HUES64 (cell line): Measurements from ENCODE around the gene KCNJ18.
"Not testable (repeated sequence)": the region's sequence is repeated elsewhere in the genome, so short reads cannot be mapped to it uniquely, and the experiment has no call there.

ENCODE experiments used
- H3K27ac ChIP-seq: 2 replicates; pipeline ENCODE4 v1.7.0; 2013; ENCODE audit warnings: low read depth, low read length, inconsistent platforms
- H3K27me3 ChIP-seq: 2 replicates; pipeline ENCODE4 v1.6.1; 2013; ENCODE audit warnings: mild to moderate bottlenecking, low read length; ENCODE audit not compliant: insufficient read depth
- H3K36me3 ChIP-seq: 2 replicates; pipeline ENCODE4 v1.6.1; 2013; ENCODE audit warnings: mild to moderate bottlenecking, low read length; ENCODE audit not compliant: insufficient read depth
- H3K4me1 ChIP-seq: 2 replicates; pipeline ENCODE4 v1.6.1; 2013; ENCODE audit warnings: mild to moderate bottlenecking, low read length, moderate library complexity; ENCODE audit not compliant: insufficient read depth
- H3K4me3 ChIP-seq: 2 replicates; pipeline ENCODE4 v1.5.1; 2013; ENCODE audit warnings: mild to moderate bottlenecking, low read length, moderate library complexity
- H3K9ac ChIP-seq: 2 replicates; pipeline ENCODE4 v1.6.1; 2013; ENCODE audit warnings: mild to moderate bottlenecking, low read depth, low read length
- H3K9me3 ChIP-seq: 2 replicates; pipeline ENCODE4 v1.6.1; 2013; ENCODE audit warnings: low read depth, low read length; ENCODE audit not compliant: insufficient read depth
- WGBS: fragments of 150-250, 120-280 bp; methylation state at CpG from one replicate; pipeline ENCODE4 v1.1.7; 2013; ENCODE audit warnings: missing lambda C conversion rate; 5-methylcytosine and 5-hydroxymethylcytosine counted together

The KCNJ18 gene

GRCh38 chr17:21674242-21674731 lies 18.0 kb upstream of the KCNJ18 start:
- H3K9me3 ChIP-seq, result peaks cover 53% of the 10 kb centered on the region
- H3K27ac ChIP-seq, result no peak overlapping the region
- H3K9ac ChIP-seq, result no peak overlapping the region
- H3K4me3 ChIP-seq, result no peak overlapping the region
- H3K36me3 ChIP-seq, result no peaks in the 10 kb centered on the region
- H3K4me1 ChIP-seq, result no peaks in the 10 kb centered on the region
- WGBS, result 93% methylated on average over 43 of the region's 43 CpGs
- peaks cover 2% of the 10 kb centered on the region; the same call in 1 of the 2 replicates for H3K27me3 ChIP-seq

GRCh38 chr17:21674891-21675738 lies 17.2 kb upstream of the KCNJ18 start:
- not testable (repeated sequence) for H3K4me1 ChIP-seq, H3K4me3 ChIP-seq, H3K27me3 ChIP-seq, H3K9ac ChIP-seq, H3K27ac ChIP-seq, H3K36me3 ChIP-seq
- H3K9me3 ChIP-seq, result peaks cover 59% of the 10 kb centered on the region
- 78% methylated on average over 17 of the region's 17 CpGs for WGBS

GRCh38 chr17:21675739-21676130 lies 16.6 kb upstream of the KCNJ18 start:
- not testable (repeated sequence) for H3K9ac ChIP-seq, H3K27me3 ChIP-seq, H3K36me3 ChIP-seq, H3K27ac ChIP-seq, H3K4me3 ChIP-seq, H3K4me1 ChIP-seq
- WGBS, result 82% methylated on average over 3 of the region's 3 CpGs
- peaks cover 59% of the 10 kb centered on the region for H3K9me3 ChIP-seq

- peaks cover 57% of the 10 kb centered on the region for H3K9me3 ChIP-seq
- H3K27ac ChIP-seq, result no peak overlapping the region
- no peak overlapping the region for H3K9ac ChIP-seq
- no peak overlapping the region for H3K4me3 ChIP-seq
- H3K36me3 ChIP-seq, result no peaks in the 10 kb centered on the region
- no peaks in the 10 kb centered on the region for H3K4me1 ChIP-seq
- WGBS, result 84% methylated on average over 30 of the region's 30 CpGs
- H3K27me3 ChIP-seq, result peaks cover 4% of the 10 kb centered on the region; the same call in 1 of the 2 replicates
Measured at GRCh38 chr17:21676281-21677111, 15.8 kb upstream of the KCNJ18 start.

DNA sequence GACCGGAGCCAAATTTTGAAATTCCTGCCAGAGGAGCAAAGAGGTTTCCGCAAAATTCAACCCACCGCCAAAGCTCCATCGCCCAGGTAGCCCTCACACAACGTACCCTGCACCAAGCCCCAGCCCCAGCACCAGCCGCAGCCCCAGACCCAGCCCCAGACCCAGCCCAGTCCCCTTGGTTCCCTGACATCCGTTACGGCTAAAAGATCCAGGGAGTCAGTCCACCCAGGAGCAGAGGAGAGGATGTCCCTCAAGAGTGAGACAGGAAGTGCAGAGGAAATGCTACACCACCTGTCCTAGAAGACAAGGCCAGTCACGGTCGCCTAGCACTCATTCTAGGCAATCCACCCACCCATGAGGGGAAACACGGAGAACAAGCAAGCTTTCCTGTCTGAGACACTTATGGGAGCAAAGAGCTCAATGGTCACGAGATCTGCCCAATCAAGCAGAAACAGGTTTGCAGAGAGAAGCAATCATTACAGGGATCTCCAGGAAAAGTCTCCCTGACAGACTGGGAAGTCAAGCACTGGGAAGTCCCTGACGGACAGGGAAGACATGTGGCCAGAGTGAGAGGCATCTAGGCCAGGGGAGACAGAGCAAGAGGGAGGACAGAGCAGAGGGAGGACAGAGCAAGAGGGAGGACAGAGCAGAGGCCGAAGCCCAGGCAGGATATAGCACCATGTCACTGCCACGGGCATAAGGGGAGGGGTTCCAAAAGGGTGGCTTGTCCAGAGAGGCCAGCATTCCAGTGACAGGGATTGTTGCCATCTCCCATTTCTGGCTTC lies 15.0 kb upstream of the KCNJ18 start:
- no peak overlapping the region for H3K9ac ChIP-seq
- peaks cover 52% of the 10 kb centered on the region for H3K9me3 ChIP-seq
- H3K27me3 ChIP-seq, result peaks cover 4% of the 10 kb centered on the region; the same call in 1 of the 2 replicates
- H3K4me3 ChIP-seq, result no peak overlapping the region
- H3K4me1 ChIP-seq, result no peaks in the 10 kb centered on the region
- no peaks in the 10 kb centered on the region for H3K36me3 ChIP-seq
- no peak overlapping the region for H3K27ac ChIP-seq
- 78% methylated on average over 15 of the region's 15 CpGs for WGBS

GRCh38 chr17:21677911-21678310 lies 14.4 kb upstream of the KCNJ18 start:
- Histone ChIP-seq H3K27me3 (peaks cover 4% of the 10 kb centered on the region; the same call in 1 of the 2 replicates), H3K4me1 (no peaks in the 10 kb centered on the region), H3K9me3 (peaks cover 52% of the 10 kb centered on the region), H3K9ac (no peak overlapping the region), H3K36me3 (no peaks in the 10 kb centered on the region), H3K27ac (no peak overlapping the region), H3K4me3 (no peak overlapping the region)
- 81% methylated on average over 17 of the region's 17 CpGs for WGBS

- H3K4me3 ChIP-seq, result no peak overlapping the region
- H3K9ac ChIP-seq, result no peak overlapping the region
- 93% methylated on average over 42 of the region's 42 CpGs for WGBS
- no peaks in the 10 kb centered on the region for H3K36me3 ChIP-seq
- no peaks in the 10 kb centered on the region for H3K4me1 ChIP-seq
- H3K27me3 ChIP-seq, result peaks cover 6% of the 10 kb centered on the region; the same call in 1 of the 2 replicates
- no peak overlapping the region for H3K27ac ChIP-seq
- H3K9me3 ChIP-seq, result peaks cover 50% of the 10 kb centered on the region
Measured at GRCh38 chr17:21678393-21679081, 13.8 kb upstream of the KCNJ18 start.

- H3K27ac ChIP-seq, result no peak overlapping the region
- peaks cover 42% of the 10 kb centered on the region for H3K9me3 ChIP-seq
- no peaks in the 10 kb centered on the region for H3K4me1 ChIP-seq
- peaks cover 6% of the 10 kb centered on the region; the same call in 1 of the 2 replicates for H3K27me3 ChIP-seq
- 90% methylated on average over 62 of the region's 62 CpGs for WGBS
- no peak overlapping the region for H3K4me3 ChIP-seq
- no peaks in the 10 kb centered on the region for H3K36me3 ChIP-seq
- no peak overlapping the region for H3K9ac ChIP-seq
Measured at GRCh38 chr17:21679256-21680146, 12.8 kb upstream of the KCNJ18 start.

- no peak overlapping the region for H3K27ac ChIP-seq
- H3K9me3 ChIP-seq, result peaks cover 36% of the 10 kb centered on the region
- H3K9ac ChIP-seq, result no peak overlapping the region
- H3K36me3 ChIP-seq, result no peaks in the 10 kb centered on the region
- H3K27me3 ChIP-seq, result peaks cover 6% of the 10 kb centered on the region; the same call in 1 of the 2 replicates
- WGBS, result 83% methylated on average over 19 of the region's 19 CpGs
- H3K4me1 ChIP-seq, result no peaks in the 10 kb centered on the region
- H3K4me3 ChIP-seq, result no peak overlapping the region
Measured at GRCh38 chr17:21680366-21680765, 12.0 kb upstream of the KCNJ18 start.
